Measurements from ENCODE around the gene WEE2.
"Not testable (repeated sequence)": the region's sequence is repeated elsewhere in the genome, so short reads cannot be mapped to it uniquely, and the experiment has no call there.

Gene WEE2

GRCh38 chr7:141674702-141675101, 33.5 kb upstream of the WEE2 start:
- Histone ChIP-seq H3K4me3 (ENCODE audit: low read length) (no peak overlapping the region), H3K9me3 (ENCODE audit: control insufficient read depth, low read depth, low read length) (no peaks in the 10 kb centered on the region), H3K27me3 (ENCODE audit: control insufficient read depth, insufficient read depth, low read length) (no peaks in the 10 kb centered on the region), H3K4me1 (ENCODE audit: control insufficient read depth, low read depth, low read length) (no peaks in the 10 kb centered on the region), H3K36me3 (ENCODE audit: control insufficient read depth, low read depth, low read length) (no peaks in the 10 kb centered on the region), H3K9ac (ENCODE audit: low read length) (no peak overlapping the region), H3K27ac (ENCODE audit: low read length) (no peak overlapping the region)

GRCh38 chr7:141675436-141676215, 32.5 kb upstream of the WEE2 start:
- Histone ChIP-seq H3K27ac (ENCODE audit: low read length) (no peak overlapping the region), H3K27me3 (ENCODE audit: control insufficient read depth, insufficient read depth, low read length) (no peaks in the 10 kb centered on the region), H3K9ac (ENCODE audit: low read length) (no peak overlapping the region)

GRCh38 chr7:141676618-141677017, 31.5 kb upstream of the WEE2 start:
- Histone ChIP-seq H3K9me3 (ENCODE audit: control insufficient read depth, low read depth, low read length) (no peaks in the 10 kb centered on the region), H3K27ac (ENCODE audit: low read length) (no peak overlapping the region), H3K4me3 (ENCODE audit: low read length) (no peak overlapping the region), H3K9ac (ENCODE audit: low read length) (no peak overlapping the region), H3K4me1 (ENCODE audit: control insufficient read depth, low read depth, low read length) (no peaks in the 10 kb centered on the region), H3K36me3 (ENCODE audit: control insufficient read depth, low read depth, low read length) (peaks cover 8% of the 10 kb centered on the region), H3K27me3 (ENCODE audit: control insufficient read depth, insufficient read depth, low read length) (no peaks in the 10 kb centered on the region)

More at GRCh38 chr7:141675436-141676215, 32.5 kb upstream of the WEE2 start:
- H3K36me3 ChIP-seq (ENCODE audit: control insufficient read depth, low read depth, low read length) = peaks cover under 1% of the 10 kb centered on the region
- H3K4me3 ChIP-seq (ENCODE audit: low read length) = no peak overlapping the region
- no peaks in the 10 kb centered on the region for H3K4me1 ChIP-seq (ENCODE audit: control insufficient read depth, low read depth, low read length)
- H3K9me3 ChIP-seq (ENCODE audit: control insufficient read depth, low read depth, low read length) = no peaks in the 10 kb centered on the region

- Histone ChIP-seq H3K27ac (ENCODE audit: low read length) (no peak overlapping the region), H3K9ac (ENCODE audit: low read length) (no peak overlapping the region), H3K36me3 (ENCODE audit: control insufficient read depth, low read depth, low read length) (peaks cover 17% of the 10 kb centered on the region)
Measured at GRCh38 chr7:141679014-141679413, 29.1 kb upstream of the WEE2 start.

GRCh38 chr7:141685285-141686023, 22.7 kb upstream of the WEE2 start:
- H3K36me3 ChIP-seq (ENCODE audit: control insufficient read depth, low read depth, low read length) = peaks cover 21% of the 10 kb centered on the region
- H3K9ac ChIP-seq (ENCODE audit: low read length) = no peak overlapping the region
- H3K4me1 ChIP-seq (ENCODE audit: control insufficient read depth, low read depth, low read length) = no peaks in the 10 kb centered on the region
- H3K27me3 ChIP-seq (ENCODE audit: control insufficient read depth, insufficient read depth, low read length) = no peaks in the 10 kb centered on the region
- H3K4me3 ChIP-seq (ENCODE audit: low read length) = no peak overlapping the region
- H3K27ac ChIP-seq (ENCODE audit: low read length) = no peak overlapping the region
- no peaks in the 10 kb centered on the region for H3K9me3 ChIP-seq (ENCODE audit: control insufficient read depth, low read depth, low read length)

More at GRCh38 chr7:141679014-141679413, 29.1 kb upstream of the WEE2 start:
- Histone ChIP-seq H3K27me3 (ENCODE audit: control insufficient read depth, insufficient read depth, low read length) (no peaks in the 10 kb centered on the region), H3K4me1 (ENCODE audit: control insufficient read depth, low read depth, low read length) (no peaks in the 10 kb centered on the region), H3K9me3 (ENCODE audit: control insufficient read depth, low read depth, low read length) (no peaks in the 10 kb centered on the region), H3K4me3 (ENCODE audit: low read length) (no peak overlapping the region)

- no peaks in the 10 kb centered on the region for H3K4me1 ChIP-seq (ENCODE audit: control insufficient read depth, low read depth, low read length)
- H3K36me3 ChIP-seq (ENCODE audit: control insufficient read depth, low read depth, low read length) = peaks cover 17% of the 10 kb centered on the region
- H3K4me3 ChIP-seq (ENCODE audit: low read length) = no peak overlapping the region
Measured at GRCh38 chr7:141686074-141686473, 22.1 kb upstream of the WEE2 start.

GRCh38 chr7:141686670-141687069, 21.5 kb upstream of the WEE2 start:
- Histone ChIP-seq H3K9ac (ENCODE audit: low read length) (no peak overlapping the region), H3K9me3 (ENCODE audit: control insufficient read depth, low read depth, low read length) (no peaks in the 10 kb centered on the region), H3K4me1 (ENCODE audit: control insufficient read depth, low read depth, low read length) (peaks cover 4% of the 10 kb centered on the region), H3K27me3 (ENCODE audit: control insufficient read depth, insufficient read depth, low read length) (no peaks in the 10 kb centered on the region), H3K27ac (ENCODE audit: low read length) (no peak overlapping the region), H3K36me3 (ENCODE audit: control insufficient read depth, low read depth, low read length) (peaks cover 12% of the 10 kb centered on the region), H3K4me3 (ENCODE audit: low read length) (no peak overlapping the region)

More at GRCh38 chr7:141686074-141686473, 22.1 kb upstream of the WEE2 start:
- Histone ChIP-seq H3K9ac (ENCODE audit: low read length) (no peak overlapping the region), H3K27me3 (ENCODE audit: control insufficient read depth, insufficient read depth, low read length) (no peaks in the 10 kb centered on the region), H3K27ac (ENCODE audit: low read length) (no peak overlapping the region), H3K9me3 (ENCODE audit: control insufficient read depth, low read depth, low read length) (no peaks in the 10 kb centered on the region)

DNA sequence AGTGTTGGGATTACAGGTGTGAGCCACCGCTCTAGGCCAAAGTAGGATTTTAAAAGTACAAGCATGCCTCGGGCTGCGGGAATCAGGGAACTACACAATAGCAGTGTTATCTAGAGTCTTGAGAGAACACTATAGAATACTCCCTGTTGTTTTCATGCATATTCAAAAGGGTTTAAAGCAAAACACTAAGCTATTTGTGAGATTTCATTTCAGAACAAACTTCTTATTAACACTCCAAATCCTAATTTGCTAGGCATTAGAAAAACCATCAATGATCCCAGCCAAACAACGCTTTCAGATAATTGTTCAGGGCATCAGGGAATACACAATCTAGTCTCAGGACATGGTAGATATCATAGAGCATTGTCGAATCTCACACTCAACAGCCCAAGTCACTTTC, 20.1 kb upstream of the WEE2 start:
- Histone ChIP-seq H3K36me3 (ENCODE audit: control insufficient read depth, low read depth, low read length) (peaks cover 4% of the 10 kb centered on the region), H3K4me3 (ENCODE audit: low read length) (no peak overlapping the region), H3K9me3 (ENCODE audit: control insufficient read depth, low read depth, low read length) (no peaks in the 10 kb centered on the region), H3K27me3 (ENCODE audit: control insufficient read depth, insufficient read depth, low read length) (no peaks in the 10 kb centered on the region), H3K4me1 (ENCODE audit: control insufficient read depth, low read depth, low read length) (peaks cover 7% of the 10 kb centered on the region), H3K9ac (ENCODE audit: low read length) (no peak overlapping the region), H3K27ac (ENCODE audit: low read length) (no peak overlapping the region)

DNA sequence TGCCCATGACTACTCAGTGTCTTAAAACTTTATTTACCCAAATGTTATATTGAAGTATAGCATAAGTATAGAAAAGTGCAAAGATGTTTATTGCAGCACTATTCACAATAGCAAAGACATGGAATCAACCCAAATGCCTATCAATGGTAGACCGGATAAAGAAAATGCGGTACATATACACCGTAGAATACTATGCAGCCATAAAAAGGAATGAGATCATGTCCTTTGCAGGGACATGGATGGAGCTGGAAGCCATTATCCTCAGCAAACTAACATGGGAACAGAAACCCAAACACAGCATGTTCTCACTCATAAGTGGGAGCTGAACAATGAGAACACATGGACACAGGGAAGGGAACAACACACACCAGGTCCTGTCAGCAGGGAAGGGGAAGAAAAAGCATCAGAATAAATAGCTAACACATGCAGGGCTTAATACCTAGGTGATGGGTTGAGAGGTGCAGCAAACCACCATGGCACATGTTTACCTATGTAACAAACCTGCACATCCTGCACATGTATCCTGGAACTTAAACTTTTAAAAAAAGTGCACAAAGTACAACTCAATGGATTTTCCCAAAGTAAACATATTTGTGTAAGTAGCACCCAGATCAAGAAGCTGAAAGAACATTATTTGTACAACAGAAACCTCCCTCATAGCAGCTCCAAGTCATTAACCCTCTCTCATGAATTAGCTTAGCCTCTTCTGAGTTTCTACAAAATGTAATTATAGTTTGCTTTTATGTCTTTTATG, 18.9 kb upstream of the WEE2 start:
- not testable (repeated sequence) for H3K9me3 ChIP-seq (ENCODE audit: control insufficient read depth, low read depth, low read length); H3K27me3 ChIP-seq (ENCODE audit: control insufficient read depth, insufficient read depth, low read length); H3K9ac ChIP-seq (ENCODE audit: low read length); H3K4me1 ChIP-seq (ENCODE audit: control insufficient read depth, low read depth, low read length); H3K36me3 ChIP-seq (ENCODE audit: control insufficient read depth, low read depth, low read length); H3K27ac ChIP-seq (ENCODE audit: low read length); H3K4me3 ChIP-seq (ENCODE audit: low read length)

DNA sequence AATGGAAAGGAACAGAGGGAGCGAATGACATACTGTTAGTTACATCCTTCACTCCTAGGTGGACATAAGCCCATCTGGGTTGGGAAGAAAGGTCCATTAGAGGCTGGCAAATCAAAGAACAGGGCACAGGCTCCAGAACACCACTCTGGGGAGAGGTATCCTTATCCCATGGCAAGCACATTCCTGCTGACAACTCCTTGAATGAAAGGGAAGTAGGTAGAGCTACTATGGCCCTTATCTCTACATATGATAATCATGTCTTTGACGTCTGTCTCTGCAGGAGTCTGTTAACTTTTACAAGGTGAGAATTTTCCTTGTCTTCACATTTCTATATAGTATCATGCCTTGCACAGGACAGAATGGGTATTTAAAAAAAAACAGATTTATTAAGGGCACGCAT, 16.6 kb upstream of the WEE2 start:
- Histone ChIP-seq H3K9ac (ENCODE audit: low read length) (no peak overlapping the region), H3K27me3 (ENCODE audit: control insufficient read depth, insufficient read depth, low read length) (no peaks in the 10 kb centered on the region), H3K27ac (ENCODE audit: low read length) (no peak overlapping the region), H3K36me3 (ENCODE audit: control insufficient read depth, low read depth, low read length) (no peaks in the 10 kb centered on the region), H3K9me3 (ENCODE audit: control insufficient read depth, low read depth, low read length) (no peaks in the 10 kb centered on the region), H3K4me1 (ENCODE audit: control insufficient read depth, low read depth, low read length) (peaks cover 7% of the 10 kb centered on the region), H3K4me3 (ENCODE audit: low read length) (no peak overlapping the region)

- Histone ChIP-seq H3K36me3 (ENCODE audit: control insufficient read depth, low read depth, low read length) (no peaks in the 10 kb centered on the region), H3K9me3 (ENCODE audit: control insufficient read depth, low read depth, low read length) (no peaks in the 10 kb centered on the region), H3K9ac (ENCODE audit: low read length) (no peak overlapping the region), H3K27me3 (ENCODE audit: control insufficient read depth, insufficient read depth, low read length) (no peaks in the 10 kb centered on the region), H3K4me1 (ENCODE audit: control insufficient read depth, low read depth, low read length) (peaks cover 8% of the 10 kb centered on the region), H3K27ac (ENCODE audit: low read length) (no peak overlapping the region), H3K4me3 (ENCODE audit: low read length) (no peak overlapping the region)
Measured at GRCh38 chr7:141691961-141692360, 16.2 kb upstream of the WEE2 start.
